HG02571 (cell line): ENCODE measurements around the gene FAU.
A peak's percentile ranks its signal among the peaks of the same experiment; 100 is the strongest.
"Not testable (repeated sequence)": the region's sequence is repeated elsewhere in the genome, so short reads cannot be mapped to it uniquely, and the experiment has no call there.

ENCODE experiments used
- ATAC-seq: cut with Tn5 transposase; IDR thresholded peaks from one replicate; pipeline ENCODE4 v1.9.1; 2021; ENCODE audit warnings: mild to moderate bottlenecking, moderate library complexity; ENCODE audit not compliant: unreplicated experiment

FAU gene

DNA sequence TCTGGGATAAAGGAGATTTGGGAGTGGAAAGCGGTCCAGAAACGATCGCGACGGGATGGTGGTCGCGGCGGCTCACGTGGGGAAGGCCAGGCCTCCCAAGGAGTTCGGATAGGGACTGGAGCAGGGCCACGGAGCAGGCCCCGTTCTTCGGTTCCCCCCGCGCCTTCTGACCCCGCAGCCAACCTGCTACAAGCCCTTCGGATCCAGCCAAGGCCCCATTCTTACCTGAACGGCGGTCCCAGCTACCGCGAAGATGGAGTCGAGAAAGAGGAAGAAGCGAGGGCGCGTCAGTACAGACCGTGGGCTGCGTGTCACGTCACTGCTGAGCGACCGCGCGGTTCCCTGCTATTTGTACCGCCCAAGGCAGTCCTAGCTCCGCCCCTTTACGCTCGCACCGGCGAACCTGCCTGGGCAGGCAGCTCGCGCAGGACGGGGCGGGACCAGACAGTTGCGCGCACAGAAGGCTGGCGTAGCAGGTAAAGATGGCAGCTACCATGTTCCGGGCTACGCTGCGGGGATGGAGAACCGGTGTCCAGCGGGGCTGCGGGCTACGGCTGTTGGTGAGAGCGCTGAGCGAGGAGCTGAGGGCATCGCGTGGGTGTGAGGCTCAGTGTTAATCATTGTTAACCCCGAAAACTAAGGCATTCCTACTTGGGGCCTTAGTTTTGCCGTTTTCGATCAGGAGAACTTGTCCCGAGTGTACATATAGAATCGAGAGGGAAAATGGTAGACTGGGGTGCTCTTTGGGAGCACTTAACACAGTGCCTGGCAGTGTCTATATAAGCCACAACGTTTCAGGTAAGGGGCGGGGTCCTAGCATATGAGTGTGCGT is at the start of gene FAU, which contains the start of gene MRPL49:
FAU (minus strand) TSS at position 270 of the 832 bp plus-strand sequence. CDS start 321 bp downstream, outside the sequence.
MRPL49 (plus strand) TSS at position 457 of the 832 bp plus-strand sequence; CDS start at position 483, 26 bp downstream.
- peak; percentile 61 for ATAC-seq

DNA sequence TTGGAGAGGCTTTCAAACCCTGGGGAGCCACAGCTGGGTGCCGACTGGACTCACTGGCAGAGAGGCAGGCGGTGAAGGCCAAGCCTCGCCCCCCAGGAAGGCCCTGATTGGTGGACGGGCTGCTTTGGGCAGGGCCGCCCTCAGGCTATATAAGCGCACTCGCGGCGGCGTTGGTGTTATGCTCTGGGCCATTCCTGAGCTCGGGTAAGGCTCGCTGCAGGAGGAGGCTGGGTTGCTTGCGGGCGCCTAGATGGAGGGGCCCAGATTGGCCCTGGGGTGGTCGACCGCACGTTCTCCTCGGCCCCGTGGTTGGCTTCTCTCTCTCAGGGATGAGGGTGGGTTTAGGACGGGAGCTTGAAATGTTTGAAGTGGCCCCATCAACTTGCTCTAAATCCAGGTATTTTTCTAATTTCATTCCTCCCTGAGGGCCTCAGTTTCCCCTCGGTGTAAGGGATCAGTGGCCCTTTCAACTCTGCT is 48.2 kb upstream of the FAU start, which contains the start of gene SPDYC:
SPDYC (plus strand) TSS at position 176 of the 477 bp plus-strand sequence. CDS start 1,125 bp downstream, outside the sequence.
- ATAC-seq, result no peak

- no peak for ATAC-seq
Measured at GRCh38 chr11:65169164-65169641, 47.3 kb upstream of the FAU start.

DNA sequence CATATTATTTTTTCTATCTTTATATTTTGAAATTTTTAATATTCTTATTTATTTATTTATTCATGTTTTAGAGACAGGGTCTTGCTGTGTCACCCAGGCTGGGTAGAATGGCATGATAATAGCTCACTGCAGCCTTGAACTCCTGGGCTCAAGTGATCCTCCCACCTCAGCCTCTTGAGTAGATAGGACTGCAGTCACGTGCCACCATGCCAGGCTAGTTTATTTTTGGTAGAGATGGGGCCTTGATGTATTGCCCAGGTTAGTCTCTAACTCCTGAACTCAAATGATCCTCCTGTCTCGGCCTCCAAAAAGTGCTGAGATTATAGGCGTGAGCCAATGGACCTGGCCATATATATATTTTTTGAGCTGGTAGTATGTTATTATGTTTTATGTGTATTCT is 45.7 kb upstream of the FAU start:
- ATAC-seq, result no peak

DNA sequence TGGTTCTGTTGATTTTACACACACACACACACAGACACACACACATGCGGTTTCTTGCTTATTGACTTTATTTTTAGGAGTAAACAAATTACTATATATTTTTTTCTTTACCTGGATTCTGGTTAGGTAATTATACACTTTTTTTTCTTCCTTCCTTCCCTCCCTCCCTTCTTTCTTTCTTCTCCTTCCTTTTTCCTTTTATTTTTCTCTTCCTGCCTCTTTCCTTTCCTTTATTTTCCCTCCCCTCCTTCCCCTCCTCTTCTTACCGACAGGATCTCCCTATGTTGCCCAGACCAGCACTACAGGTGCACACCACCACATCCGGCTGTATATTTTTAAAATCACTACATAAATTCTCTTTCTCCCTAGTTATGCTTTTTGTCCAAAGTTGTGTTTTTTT is 45.0 kb upstream of the FAU start:
- ATAC-seq, result no peak

- no peak for ATAC-seq
Measured at GRCh38 chr11:65165410-65166317, 43.7 kb upstream of the FAU start.

GRCh38 chr11:65163684-65164083 is 41.8 kb upstream of the FAU start:
- no peak for ATAC-seq

- no peak for ATAC-seq
Measured at GRCh38 chr11:65160643-65161042, 38.7 kb upstream of the FAU start.

DNA sequence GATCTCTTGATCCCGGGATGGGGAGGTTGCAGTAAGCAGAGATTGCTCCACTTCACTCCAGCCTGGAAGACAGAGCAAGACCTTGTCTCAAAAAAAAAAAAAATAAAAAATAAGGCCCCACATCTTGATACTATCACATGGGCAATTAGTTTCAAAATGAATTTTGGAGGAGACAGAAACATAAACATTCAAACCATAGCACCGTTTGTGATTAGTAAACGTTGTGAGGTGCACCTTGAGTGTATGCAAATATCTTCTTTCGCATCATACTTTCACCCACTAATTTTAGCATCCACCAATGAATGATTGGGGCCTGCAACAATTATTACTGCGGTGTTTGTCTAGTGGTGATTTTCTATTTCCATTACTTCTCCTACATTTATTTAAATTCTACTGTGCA is 37.1 kb upstream of the FAU start:
- peak; percentile 56 for ATAC-seq

DNA sequence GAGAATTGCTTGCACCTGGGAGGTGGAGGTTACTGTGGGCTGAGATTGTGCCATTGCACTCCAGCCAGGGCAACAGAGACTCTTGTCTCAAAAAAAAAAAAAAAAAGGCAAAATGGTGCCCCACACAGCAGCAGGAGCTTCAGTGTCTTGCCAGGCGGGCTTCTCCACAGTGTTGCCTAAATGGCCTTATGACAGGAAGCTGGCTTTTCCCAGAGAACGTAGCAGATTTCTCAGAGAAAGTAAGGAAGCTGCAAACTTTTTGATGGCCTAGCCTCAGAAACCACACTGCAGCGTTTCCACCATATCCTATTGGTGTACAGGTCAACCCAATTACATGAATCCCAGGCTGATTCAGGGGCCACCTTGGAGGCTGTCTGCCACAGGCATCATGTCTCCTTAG is 35.4 kb upstream of the FAU start:
- ATAC-seq, result no peak

DNA sequence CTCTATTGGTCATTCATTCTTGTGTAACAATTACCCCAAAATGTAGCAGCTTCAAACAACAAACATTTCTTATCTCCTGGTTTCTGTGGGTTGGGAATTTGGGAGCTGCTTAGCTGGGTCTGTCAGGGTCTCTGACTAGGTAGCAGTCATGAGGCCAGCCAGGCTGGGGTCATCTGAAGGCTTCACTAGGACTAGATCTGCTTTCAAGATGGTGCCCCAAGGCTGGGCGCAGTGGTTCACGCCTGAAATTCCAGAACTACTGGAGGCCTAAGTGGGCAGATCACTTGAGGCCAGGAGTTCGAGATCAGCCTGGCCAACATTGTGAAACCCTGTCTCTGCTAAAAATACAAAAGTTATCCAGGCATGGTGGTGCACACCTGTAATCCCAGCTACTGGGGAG is 35.0 kb upstream of the FAU start:
- no peak for ATAC-seq

- ATAC-seq, result no peak
Measured at GRCh38 chr11:65156256-65156655, 34.3 kb upstream of the FAU start.

DNA sequence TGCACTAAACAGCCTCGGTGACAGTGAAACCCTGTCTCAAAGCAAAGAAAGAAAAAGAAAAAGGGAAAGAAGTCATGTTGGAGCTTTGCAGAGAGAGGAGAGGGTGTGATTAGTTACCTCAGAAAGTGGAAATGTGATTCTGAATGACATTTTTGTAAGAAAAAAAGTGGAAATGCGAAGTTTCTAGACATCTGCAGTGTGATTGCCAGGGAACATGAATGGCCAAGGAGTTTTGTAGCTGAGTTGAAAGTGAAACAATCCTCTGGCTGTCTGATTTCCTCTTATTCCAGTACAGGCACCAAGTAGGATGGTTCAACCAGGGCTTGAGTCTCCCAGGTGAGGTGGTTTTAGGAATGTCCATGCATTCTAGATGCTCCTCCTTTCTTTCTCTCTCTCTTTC is 30.2 kb upstream of the FAU start:
- no peak for ATAC-seq

- no peak for ATAC-seq
Measured at GRCh38 chr11:65151331-65151899, 29.5 kb upstream of the FAU start.

- no peak for ATAC-seq
Measured at GRCh38 chr11:65150509-65151299, 28.8 kb upstream of the FAU start.

DNA sequence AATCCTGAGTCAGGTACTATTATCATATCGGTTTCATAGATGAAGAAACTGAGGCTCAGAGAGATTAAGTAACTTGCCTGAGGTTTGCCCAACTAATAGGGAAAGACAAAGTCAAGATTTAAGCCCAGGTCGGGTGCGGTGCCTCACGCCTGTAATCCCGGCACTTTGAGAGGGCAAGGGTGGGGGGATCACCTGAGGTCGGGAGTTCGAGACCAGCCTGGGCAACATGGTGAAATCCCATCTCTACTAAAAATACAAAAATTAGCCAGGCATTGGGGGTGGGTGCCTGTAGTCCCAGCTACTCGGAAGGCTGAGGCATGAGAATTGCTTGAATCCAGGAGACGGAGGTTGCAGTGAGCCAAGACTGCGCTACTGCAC is 28.2 kb upstream of the FAU start:
- ATAC-seq, result not testable (repeated sequence)

DNA sequence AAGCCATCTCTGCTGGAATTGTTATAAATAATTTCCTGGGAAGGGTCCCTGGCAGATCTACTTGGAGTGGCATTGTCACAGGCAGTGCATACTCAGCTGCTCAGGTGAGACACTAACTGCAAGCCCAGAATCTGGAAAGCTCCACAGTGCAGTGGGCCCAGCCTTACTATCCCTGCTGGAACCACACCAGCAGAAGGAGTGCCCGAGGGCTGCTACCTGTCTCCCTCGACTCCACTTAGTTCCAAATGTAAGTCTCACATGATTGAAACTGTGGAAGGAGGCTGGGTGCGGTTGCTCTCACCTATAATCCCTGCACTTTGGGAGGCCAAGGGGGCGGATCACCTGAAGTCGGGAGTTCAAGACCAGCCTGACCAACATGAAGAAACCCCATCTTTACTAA is 26.7 kb upstream of the FAU start:
- no peak for ATAC-seq

DNA sequence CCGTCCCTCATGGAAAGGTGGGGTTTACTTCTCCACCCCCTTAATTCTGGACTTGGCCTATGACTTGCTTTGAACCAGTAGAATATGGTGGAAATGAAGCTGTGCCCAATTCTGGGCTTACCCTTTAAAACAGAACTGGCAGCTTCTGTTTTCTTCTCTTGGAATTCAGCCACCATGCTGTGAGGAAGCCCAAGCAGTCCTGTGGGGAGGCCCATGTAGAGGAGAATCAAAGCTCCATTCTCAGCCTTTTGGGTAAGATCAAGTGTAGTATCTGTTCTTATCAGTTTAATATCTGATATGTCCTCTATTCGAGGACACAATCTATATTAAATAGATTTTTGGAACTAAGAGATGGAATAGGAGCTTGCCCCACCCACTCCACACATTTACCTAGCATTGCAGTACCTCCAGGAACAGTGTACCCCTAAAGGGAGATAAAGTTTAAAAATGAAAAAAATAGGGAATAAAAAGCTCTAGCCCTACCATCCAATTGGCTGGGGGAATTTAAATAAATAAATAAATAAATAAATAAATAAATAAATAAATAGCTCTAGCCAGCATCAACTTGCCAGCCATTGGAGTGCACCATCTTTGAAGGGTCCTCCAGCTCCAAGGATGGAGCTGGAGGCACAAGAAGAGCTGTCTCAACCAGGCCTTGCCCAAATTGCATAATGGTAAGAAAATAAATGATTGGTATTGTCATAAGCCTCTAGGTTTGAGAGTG is 25.6 kb upstream of the FAU start:
- no peak for ATAC-seq

DNA sequence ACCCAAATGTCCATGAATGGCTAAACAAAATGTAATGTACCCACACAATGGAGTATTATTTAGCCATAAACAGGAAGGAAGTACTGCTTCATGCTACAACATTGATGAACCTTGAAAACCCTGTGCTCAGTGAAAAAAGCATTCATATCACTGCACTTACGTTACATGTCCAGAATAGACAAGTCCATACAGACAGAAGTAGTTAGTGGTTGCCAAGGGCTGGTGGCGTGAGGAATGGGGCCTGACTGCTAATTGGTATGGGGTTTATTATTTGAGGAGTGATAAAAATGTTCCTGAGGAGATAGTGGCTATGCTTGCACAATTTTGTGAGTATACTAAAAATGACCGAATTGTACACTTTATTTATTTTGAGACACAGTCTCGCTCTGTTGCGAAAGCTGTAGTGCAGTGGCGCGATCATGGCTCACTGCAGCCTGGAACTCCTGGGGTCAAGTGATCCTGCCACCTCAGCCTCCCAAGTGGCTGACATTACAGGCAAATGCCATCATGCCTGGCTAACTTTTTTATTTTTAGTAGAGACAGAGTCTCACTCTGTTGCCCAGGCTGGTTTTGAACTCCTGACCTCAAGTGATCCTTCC is 20.1 kb upstream of the FAU start:
- ATAC-seq, result no peak
